Skeletal muscle tissue (tissue), 4 donors: ENCODE data around the gene LINC00632. TPM values are rescaled to one million over a fixed set of nuclear protein-coding genes. Genes with fewer than 3 reads are reported as not detected.

Source experiments
- H3K27ac ChIP-seq: one replicate; pipeline ENCODE4 v1.7.0; 2013; ENCODE audit warnings: mild to moderate bottlenecking, low read depth, low read length, inconsistent platforms
- H3K27me3 ChIP-seq, 3 donors: one replicate each; pipeline ENCODE4 v1.7.0; 2013; ENCODE audit warnings: low read length in 3 of 3; ENCODE audit not compliant: control insufficient read depth in 3 of 3, insufficient read depth in 3 of 3
- H3K36me3 ChIP-seq, 3 donors: one replicate each; pipeline ENCODE4 v1.7.0; 2013; ENCODE audit warnings: low read length in 3 of 3; ENCODE audit not compliant: control insufficient read depth in 3 of 3, insufficient read depth in 3 of 3
- H3K4me1 ChIP-seq, 3 donors: one replicate each; pipeline ENCODE4 v1.7.0; 2013; ENCODE audit warnings: low read length in 3 of 3, mild to moderate bottlenecking in 3 of 3; ENCODE audit not compliant: control insufficient read depth in 3 of 3, insufficient read depth in 3 of 3
- H3K4me3 ChIP-seq, 3 donors: one replicate each; pipeline ENCODE4 v1.7.0; 2013; ENCODE audit warnings: low read length in 3 of 3
- H3K9ac ChIP-seq, 3 donors: one replicate each; pipeline ENCODE4 v1.7.0; 2013; ENCODE audit warnings: low read length in 3 of 3, mild to moderate bottlenecking in 3 of 3, moderate library complexity in 2 of 3, low read depth in 1 of 3
- H3K9me3 ChIP-seq, 3 donors: one replicate each; pipeline ENCODE4 v1.7.0; 2013; ENCODE audit warnings: low read length in 3 of 3; ENCODE audit not compliant: control insufficient read depth in 3 of 3
- total RNA-seq: library from RNA; depleted of rRNA; stranded (reverse); fragments of >200 nt; gene quantifications from one replicate; pipeline ENCODE4 v1.2.3, GENCODE V29; 2014
- donor health status: Osteomylitis.

The LINC00632 gene
- total RNA-seq, 1 donor from 2014 or later = 6.8 TPM

- H3K27ac ChIP-seq = no peak overlapping the region
- H3K36me3 ChIP-seq = no peaks in the 10 kb centered on the region
- peaks cover 0 to 4% (median 3%) of the 10 kb centered on the region in 3 donors for H3K4me1 ChIP-seq
- H3K4me3 ChIP-seq = no peak overlapping the region
- H3K9ac ChIP-seq = no peak overlapping the region
- H3K27me3 ChIP-seq = peaks cover 0 to 11% (median 6%) of the 10 kb centered on the region in 3 donors
- H3K9me3 ChIP-seq = no peaks in the 10 kb centered on the region
Observed at GRCh38 chrX:140762061-140762460, 52.5 kb downstream of the LINC00632 start.

GRCh38 chrX:140764401-140764919 is 54.9 kb downstream of the LINC00632 start:
- Histone ChIP-seq H3K9me3 (no peaks in the 10 kb centered on the region), H3K36me3 (no peaks in the 10 kb centered on the region), H3K4me1 (peaks cover 0 to 4% (median 3%) of the 10 kb centered on the region in 3 donors), H3K27me3 (peaks cover 0 to 11% (median 6%) of the 10 kb centered on the region in 3 donors), H3K9ac (peak overlapping the region in 1 of 3 donors; percentile 54), H3K4me3 (peak overlapping the region; percentile 44 to 60 (median 49)), H3K27ac (no peak overlapping the region)

DNA sequence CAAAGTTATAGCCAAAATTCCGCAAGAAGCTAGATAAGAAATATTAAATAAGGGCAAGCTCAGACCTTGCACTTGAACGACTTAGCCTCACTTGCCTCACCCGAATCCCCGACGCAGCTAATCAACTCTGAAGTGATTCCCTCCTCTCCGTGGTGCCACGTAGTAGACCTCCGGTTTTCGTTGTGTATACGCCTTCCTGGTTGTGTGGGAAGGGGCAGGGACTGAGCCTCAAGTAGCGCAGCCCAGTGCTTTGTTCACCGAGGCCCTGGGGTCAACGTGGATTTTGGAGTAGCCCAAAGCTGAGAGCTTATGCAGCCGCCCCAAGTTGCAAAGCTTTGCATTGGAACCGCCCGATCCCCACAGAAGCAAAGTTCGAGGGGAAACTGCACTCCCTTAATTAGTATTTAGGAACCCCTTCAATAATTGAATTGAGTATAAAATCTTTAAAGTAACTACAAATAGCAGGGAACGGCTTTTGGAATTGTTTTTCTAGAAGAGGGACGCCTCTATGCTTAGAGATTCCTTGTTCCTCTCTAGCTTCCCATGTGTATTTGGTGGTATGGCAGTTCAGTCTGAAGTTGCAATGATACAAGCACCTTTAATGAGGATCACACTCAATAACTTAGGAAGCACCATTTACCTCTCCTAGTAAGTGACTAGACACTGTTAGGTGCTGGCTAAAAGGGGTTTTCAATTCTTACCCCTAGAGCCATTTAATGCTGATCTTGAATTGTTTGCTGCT is 55.7 kb downstream of the LINC00632 start:
- no peaks in the 10 kb centered on the region for H3K9me3 ChIP-seq
- no peak overlapping the region for H3K27ac ChIP-seq
- H3K9ac ChIP-seq = peak overlapping the region in 2 of 3 donors; percentile 51 to 54
- peaks cover 0 to 11% (median 6%) of the 10 kb centered on the region in 3 donors for H3K27me3 ChIP-seq
- no peaks in the 10 kb centered on the region for H3K36me3 ChIP-seq
- peak overlapping the region; percentile 44 to 60 (median 49) for H3K4me3 ChIP-seq
- peaks cover 0 to 4% (median 3%) of the 10 kb centered on the region in 3 donors for H3K4me1 ChIP-seq

- Histone ChIP-seq H3K9me3 (no peaks in the 10 kb centered on the region), H3K27me3 (peaks cover 0 to 11% (median 6%) of the 10 kb centered on the region in 3 donors), H3K36me3 (no peaks in the 10 kb centered on the region), H3K4me1 (peaks cover 0 to 4% (median 3%) of the 10 kb centered on the region in 3 donors), H3K4me3 (peak overlapping the region in 1 of 3 donors; percentile 49), H3K27ac (no peak overlapping the region), H3K9ac (no peak overlapping the region)
Observed at GRCh38 chrX:140766024-140766611, 56.6 kb downstream of the LINC00632 start.

DNA sequence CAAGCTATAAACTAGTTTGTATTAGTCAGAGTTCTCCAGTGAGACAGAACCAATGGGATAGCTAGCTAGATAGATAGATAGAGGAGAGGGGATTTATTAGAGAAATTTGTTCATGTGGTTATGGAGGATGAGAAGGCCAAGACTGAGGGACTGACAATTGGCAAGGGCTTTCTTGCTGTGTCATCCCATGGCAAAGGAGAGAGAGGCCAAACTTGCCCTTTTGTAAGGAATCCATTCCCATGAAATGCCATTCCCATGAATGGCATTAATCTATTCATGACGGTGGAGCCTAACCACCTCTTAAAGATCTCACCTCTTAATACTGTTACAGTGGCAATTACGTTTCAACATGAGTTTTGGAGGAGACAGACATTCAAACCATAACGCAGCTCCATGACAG is 58.1 kb downstream of the LINC00632 start:
- Histone ChIP-seq H3K4me3 (no peak overlapping the region), H3K4me1 (peaks cover 0 to 4% (median 3%) of the 10 kb centered on the region in 3 donors), H3K27me3 (peaks cover 0 to 11% (median 6%) of the 10 kb centered on the region in 3 donors), H3K9ac (no peak overlapping the region), H3K27ac (no peak overlapping the region), H3K36me3 (no peaks in the 10 kb centered on the region), H3K9me3 (no peaks in the 10 kb centered on the region)

DNA sequence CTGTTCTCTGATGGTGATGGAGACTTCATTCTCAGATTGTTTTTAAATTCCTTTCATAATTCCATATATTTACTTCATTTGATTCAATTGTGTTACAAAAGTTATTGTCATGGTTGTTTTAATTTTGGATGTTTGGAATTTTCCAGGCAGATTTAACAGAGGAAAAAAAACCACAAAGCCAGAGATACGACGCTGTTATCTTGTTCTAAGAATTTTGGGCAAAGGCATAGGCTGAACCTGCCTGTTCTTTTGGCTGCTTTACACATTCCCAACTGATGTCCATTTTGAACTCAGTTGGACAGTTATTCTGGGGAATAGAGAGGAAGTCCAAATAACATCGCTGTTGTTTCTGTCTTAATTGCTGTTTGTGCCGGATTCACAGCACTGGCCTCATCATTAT is 65.7 kb downstream of the LINC00632 start:
- Histone ChIP-seq H3K4me1 (no peaks in the 10 kb centered on the region), H3K27ac (no peak overlapping the region), H3K27me3 (no peaks in the 10 kb centered on the region), H3K36me3 (no peaks in the 10 kb centered on the region), H3K9me3 (no peaks in the 10 kb centered on the region), H3K9ac (no peak overlapping the region), H3K4me3 (no peak overlapping the region)

DNA sequence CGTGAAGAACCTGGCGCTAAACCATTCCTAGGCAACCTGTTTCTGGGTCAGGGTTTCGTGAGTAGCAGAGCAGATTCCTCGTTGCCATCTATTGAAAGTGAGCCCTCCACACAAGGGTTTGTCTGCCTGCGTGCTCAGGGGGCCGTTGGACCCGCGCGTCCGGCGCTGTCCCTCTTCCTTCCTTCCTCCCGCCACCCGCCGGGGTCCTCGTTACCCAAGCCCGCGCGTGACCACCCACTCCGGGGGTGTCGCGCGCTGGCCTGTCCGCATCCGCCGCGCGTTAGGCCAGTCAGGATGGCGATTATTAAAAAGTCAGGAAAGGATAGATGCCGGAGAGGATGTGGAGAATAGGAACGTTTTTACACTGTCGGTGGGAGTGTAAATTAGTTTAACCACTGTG is 66.8 kb downstream of the LINC00632 start:
- no peak overlapping the region for H3K27ac ChIP-seq
- H3K9ac ChIP-seq = no peak overlapping the region
- H3K4me3 ChIP-seq = no peak overlapping the region
- no peaks in the 10 kb centered on the region for H3K36me3 ChIP-seq
- no peaks in the 10 kb centered on the region for H3K9me3 ChIP-seq
- no peaks in the 10 kb centered on the region for H3K27me3 ChIP-seq
- H3K4me1 ChIP-seq = no peaks in the 10 kb centered on the region

- no peaks in the 10 kb centered on the region for H3K4me1 ChIP-seq
- no peak overlapping the region for H3K9ac ChIP-seq
- no peaks in the 10 kb centered on the region for H3K27me3 ChIP-seq
- no peak overlapping the region for H3K27ac ChIP-seq
- H3K9me3 ChIP-seq = no peaks in the 10 kb centered on the region
- no peaks in the 10 kb centered on the region for H3K36me3 ChIP-seq
- H3K4me3 ChIP-seq = no peak overlapping the region
Observed at GRCh38 chrX:140794642-140795041, 85.1 kb downstream of the LINC00632 start.

GRCh38 chrX:140799216-140799615 is 89.7 kb downstream of the LINC00632 start:
- Histone ChIP-seq H3K9ac (no peak overlapping the region), H3K4me3 (no peak overlapping the region), H3K27me3 (no peaks in the 10 kb centered on the region), H3K27ac (no peak overlapping the region), H3K4me1 (no peaks in the 10 kb centered on the region), H3K36me3 (no peaks in the 10 kb centered on the region), H3K9me3 (no peaks in the 10 kb centered on the region)

- H3K36me3 ChIP-seq = no peaks in the 10 kb centered on the region
- H3K27me3 ChIP-seq = no peaks in the 10 kb centered on the region
- no peak overlapping the region for H3K4me3 ChIP-seq
- no peak overlapping the region for H3K9ac ChIP-seq
- H3K27ac ChIP-seq = no peak overlapping the region
- H3K4me1 ChIP-seq = no peaks in the 10 kb centered on the region
- H3K9me3 ChIP-seq = no peaks in the 10 kb centered on the region
Observed at GRCh38 chrX:140804292-140804691, 94.7 kb downstream of the LINC00632 start.
